Mesothelial cell of epicardium (in vitro differentiated cells): ENCODE results near the gene SELENOH. TPM values are rescaled to one million over a fixed set of nuclear protein-coding genes. Genes with fewer than 3 reads are reported as not detected.

ENCODE experiments used
- DNase-seq, 2 experiments: peaks; one replicate each; pipeline ENCODE4 v3.0.0; 2021; ENCODE audit warnings: low spot score in 2 of 2; ENCODE audit not compliant: unreplicated experiment in 2 of 2
- H3K27ac Mint-ChIP-seq: 2 replicates; pipeline ENCODE4 v1.8.0; 2021; ENCODE audit warnings: mixed read lengths
- H3K27me3 Mint-ChIP-seq: 2 replicates; pipeline ENCODE4 v1.8.0; 2021; ENCODE audit warnings: low read depth, mixed read lengths
- H3K36me3 Mint-ChIP-seq: 2 replicates; pipeline ENCODE4 v1.8.0; 2021; ENCODE audit warnings: mixed read lengths
- H3K4me1 Mint-ChIP-seq: 2 replicates; pipeline ENCODE4 v1.8.0; 2021; ENCODE audit warnings: mixed read lengths
- H3K4me3 Mint-ChIP-seq: 2 replicates; pipeline ENCODE4 v1.8.0; 2021; ENCODE audit warnings: mild to moderate bottlenecking, moderate library complexity, mixed read lengths
- H3K9me3 Mint-ChIP-seq: 2 replicates; pipeline ENCODE4 v1.8.0; 2021; ENCODE audit warnings: mixed read lengths
- total RNA-seq: library from RNA; stranded (reverse); gene quantifications from 3 replicates; pipeline ENCODE4 v1.2.1, GENCODE V29; 2021
- TF ChIP-seq, protein P1 (sequence below): fragments of 200-600 bp; sonication (generic); IDR thresholded peaks from one replicate; pipeline ENCODE4 v1.5.0; 2021; ENCODE audit warnings: antibody characterized with exemption; ENCODE audit not compliant: unreplicated experiment

Gene SELENOH
- total RNA-seq, 1 donor from 2014 or later, result 152 TPM

DNA sequence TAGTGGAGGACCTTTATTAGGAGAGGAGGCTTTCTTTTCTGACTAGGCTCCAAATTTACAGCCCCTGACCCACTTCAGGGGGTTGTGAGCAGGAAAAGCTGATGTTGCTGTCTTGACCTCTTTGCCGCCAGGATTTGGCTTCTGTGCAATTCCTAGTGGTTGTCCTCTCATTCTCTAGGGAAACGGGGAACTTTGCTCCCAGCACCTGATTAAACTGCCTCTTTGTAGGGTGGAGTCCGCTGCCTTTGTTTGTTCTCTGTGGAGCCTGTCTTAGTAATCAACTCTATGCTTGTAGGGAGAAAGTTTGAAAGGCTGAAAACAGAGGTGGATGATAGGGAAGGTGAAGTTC lies 36.7 kb downstream of the SELENOH start:
- TF ChIP-seq, protein P1, sequence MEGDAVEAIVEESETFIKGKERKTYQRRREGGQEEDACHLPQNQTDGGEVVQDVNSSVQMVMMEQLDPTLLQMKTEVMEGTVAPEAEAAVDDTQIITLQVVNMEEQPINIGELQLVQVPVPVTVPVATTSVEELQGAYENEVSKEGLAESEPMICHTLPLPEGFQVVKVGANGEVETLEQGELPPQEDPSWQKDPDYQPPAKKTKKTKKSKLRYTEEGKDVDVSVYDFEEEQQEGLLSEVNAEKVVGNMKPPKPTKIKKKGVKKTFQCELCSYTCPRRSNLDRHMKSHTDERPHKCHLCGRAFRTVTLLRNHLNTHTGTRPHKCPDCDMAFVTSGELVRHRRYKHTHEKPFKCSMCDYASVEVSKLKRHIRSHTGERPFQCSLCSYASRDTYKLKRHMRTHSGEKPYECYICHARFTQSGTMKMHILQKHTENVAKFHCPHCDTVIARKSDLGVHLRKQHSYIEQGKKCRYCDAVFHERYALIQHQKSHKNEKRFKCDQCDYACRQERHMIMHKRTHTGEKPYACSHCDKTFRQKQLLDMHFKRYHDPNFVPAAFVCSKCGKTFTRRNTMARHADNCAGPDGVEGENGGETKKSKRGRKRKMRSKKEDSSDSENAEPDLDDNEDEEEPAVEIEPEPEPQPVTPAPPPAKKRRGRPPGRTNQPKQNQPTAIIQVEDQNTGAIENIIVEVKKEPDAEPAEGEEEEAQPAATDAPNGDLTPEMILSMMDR, result no peak
- peak overlapping the region; percentile 99 for H3K27ac Mint-ChIP-seq
- DNase-seq, result no peak
- no peaks in the 10 kb centered on the region for H3K9me3 Mint-ChIP-seq
- H3K4me3 Mint-ChIP-seq, result peak overlapping the region; percentile 47
- H3K36me3 Mint-ChIP-seq, result no peaks in the 10 kb centered on the region
- H3K27me3 Mint-ChIP-seq, result no peaks in the 10 kb centered on the region
- H3K4me1 Mint-ChIP-seq, result peaks cover 88% of the 10 kb centered on the region

DNA sequence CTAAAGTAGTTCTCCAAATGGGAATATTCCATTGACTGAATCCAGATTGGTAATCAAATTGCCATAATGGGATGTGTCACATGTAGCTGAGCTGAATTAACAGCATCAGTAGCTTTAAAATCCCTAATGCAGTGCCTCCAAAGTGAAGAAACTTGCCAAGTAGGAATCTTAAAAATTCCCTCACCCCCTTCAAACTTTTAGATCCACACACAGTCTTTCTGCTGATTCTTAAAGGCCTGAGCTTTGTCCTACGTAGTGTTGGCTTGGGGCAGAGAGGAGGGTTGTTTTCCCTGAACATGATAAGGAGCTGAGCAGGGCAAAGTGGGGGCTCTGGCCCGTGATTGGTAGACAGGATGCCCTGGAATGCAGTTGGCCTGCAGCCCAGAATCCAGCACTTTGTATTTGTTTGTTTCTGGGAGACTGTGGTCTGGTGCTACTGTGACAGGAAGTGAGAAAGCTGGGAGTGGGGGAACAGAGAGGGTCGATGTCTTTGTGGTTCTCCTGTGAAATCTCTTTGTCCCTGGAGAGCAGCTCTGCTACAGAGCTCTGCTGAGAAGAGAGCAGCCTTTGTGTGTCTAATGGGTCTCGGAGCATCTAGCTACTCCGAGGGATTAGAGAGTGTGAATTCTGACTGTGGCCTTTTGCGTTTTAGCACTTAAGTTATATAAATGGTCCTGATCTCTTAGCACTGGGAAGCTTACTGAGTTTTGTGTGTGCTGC lies 37.2 kb downstream of the SELENOH start:
- Mint-ChIP-seq H3K27ac (peak overlapping the region; percentile 99), H3K4me1 (peaks cover 86% of the 10 kb centered on the region), H3K4me3 (peak overlapping the region; percentile 47), H3K9me3 (no peaks in the 10 kb centered on the region), H3K27me3 (no peaks in the 10 kb centered on the region), H3K36me3 (no peaks in the 10 kb centered on the region)
- DNase-seq, result peak; percentile 81 to 92
- TF ChIP-seq, protein P1, result no peak

DNA sequence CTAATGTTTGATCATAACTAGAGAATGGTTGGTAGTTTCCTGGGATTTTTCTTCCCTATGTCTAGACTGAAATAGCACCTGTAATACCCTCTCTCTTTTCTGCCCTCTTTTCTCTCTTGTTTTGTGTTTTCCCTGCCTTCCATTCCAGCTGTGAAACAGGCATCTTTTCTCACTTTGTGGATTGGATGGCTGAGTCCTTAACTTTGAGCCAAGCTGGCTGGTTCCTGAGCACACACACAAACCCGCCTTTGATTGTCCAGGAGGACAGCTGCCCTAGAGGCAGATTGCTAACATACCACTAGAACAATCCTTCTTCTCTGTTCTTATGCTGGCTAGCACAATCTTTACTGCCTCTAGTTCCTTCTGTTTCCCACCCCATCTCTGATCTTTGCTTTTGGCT lies 38.0 kb downstream of the SELENOH start:
- H3K27me3 Mint-ChIP-seq, result no peaks in the 10 kb centered on the region
- no peak for DNase-seq
- H3K27ac Mint-ChIP-seq, result peak overlapping the region; percentile 99
- H3K9me3 Mint-ChIP-seq, result no peaks in the 10 kb centered on the region
- peak overlapping the region; percentile 47 for H3K4me3 Mint-ChIP-seq
- H3K4me1 Mint-ChIP-seq, result peaks cover 84% of the 10 kb centered on the region
- TF ChIP-seq, protein P1, result no peak
- no peaks in the 10 kb centered on the region for H3K36me3 Mint-ChIP-seq

DNA sequence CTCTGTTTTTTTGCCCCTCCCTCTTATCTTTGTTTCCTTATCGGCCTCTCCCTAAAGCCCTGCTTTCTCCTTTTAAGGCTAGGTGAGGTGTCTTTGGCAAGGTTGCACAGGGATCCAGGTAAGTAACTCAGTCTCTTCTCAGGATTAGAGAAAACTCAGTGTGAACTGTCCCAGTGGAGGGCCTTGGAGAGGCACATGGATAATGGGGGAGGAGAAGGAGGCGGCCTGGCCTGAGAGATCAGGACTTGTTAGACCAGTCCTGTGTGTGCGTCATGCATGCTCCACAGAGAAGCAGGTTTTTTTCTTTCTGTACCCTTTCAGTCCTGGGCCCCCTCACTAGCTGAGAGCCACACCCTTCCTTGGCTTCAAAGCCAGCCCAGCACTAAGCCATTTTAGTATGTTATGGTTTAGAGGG lies 40.2 kb downstream of the SELENOH start:
- no peaks in the 10 kb centered on the region for H3K27me3 Mint-ChIP-seq
- no peak for DNase-seq
- H3K4me3 Mint-ChIP-seq, result peak overlapping the region; percentile 50
- no peaks in the 10 kb centered on the region for H3K9me3 Mint-ChIP-seq
- peaks cover 75% of the 10 kb centered on the region for H3K4me1 Mint-ChIP-seq
- TF ChIP-seq, protein P1, result no peak
- H3K27ac Mint-ChIP-seq, result peak overlapping the region; percentile 99
- H3K36me3 Mint-ChIP-seq, result peaks cover 2% of the 10 kb centered on the region

DNA sequence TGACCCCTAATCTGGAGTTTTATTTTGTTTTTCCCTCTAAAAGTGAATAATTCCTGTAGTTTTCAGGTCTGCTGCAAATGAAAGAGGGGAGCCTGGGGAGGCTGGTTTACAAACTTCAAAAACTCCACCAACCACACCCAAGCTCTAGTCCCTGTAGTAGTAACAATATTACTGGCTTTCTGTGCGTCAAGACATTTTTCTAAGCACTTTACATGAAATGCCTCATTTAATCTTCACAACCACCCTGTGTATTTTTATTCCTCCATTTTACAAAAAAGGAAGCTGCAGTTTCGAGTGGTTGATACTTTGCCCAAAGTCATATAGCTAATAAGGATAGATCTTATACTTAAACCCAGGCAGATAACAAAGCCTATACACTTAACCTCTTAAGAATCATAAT lies 43.8 kb downstream of the SELENOH start:
- TF ChIP-seq, protein P1, result no peak
- Mint-ChIP-seq H3K4me1 (peaks cover 62% of the 10 kb centered on the region), H3K4me3 (no peak overlapping the region), H3K27ac (peak overlapping the region; percentile 89), H3K9me3 (no peaks in the 10 kb centered on the region), H3K27me3 (no peaks in the 10 kb centered on the region), H3K36me3 (peaks cover 5% of the 10 kb centered on the region)
- DNase-seq, result no peak
